GM21737 (cell line): ENCODE results near the gene HDGFL1.

Experiments
- ATAC-seq: cut with Tn5 transposase; IDR thresholded peaks from one replicate; pipeline ENCODE4 v1.9.1; 2021; ENCODE audit warnings: mild to moderate bottlenecking, moderate library complexity; ENCODE audit not compliant: unreplicated experiment

The HDGFL1 gene

GRCh38 chr6:22569281-22570184 lies at the start of gene HDGFL1:
Gene HDGFL1 (plus strand): TSS chr6:22569566. CDS start chr6:22569576, 10 bp downstream.
- no peak for ATAC-seq

- ATAC-seq = no peak
Measured at GRCh38 chr6:22521035-22521434, 48.3 kb upstream of the HDGFL1 start.

GRCh38 chr6:22526736-22527135 lies 42.6 kb upstream of the HDGFL1 start:
- no peak for ATAC-seq

- no peak for ATAC-seq
Measured at GRCh38 chr6:22529866-22530265, 39.5 kb upstream of the HDGFL1 start.

GRCh38 chr6:22530506-22530905 lies 38.9 kb upstream of the HDGFL1 start:
- no peak for ATAC-seq

GRCh38 chr6:22536122-22536521 lies 33.2 kb upstream of the HDGFL1 start:
- no peak for ATAC-seq

- ATAC-seq = no peak
Measured at GRCh38 chr6:22544476-22544875, 24.9 kb upstream of the HDGFL1 start.

GRCh38 chr6:22545051-22545450 lies 24.3 kb upstream of the HDGFL1 start:
- ATAC-seq = no peak

GRCh38 chr6:22546236-22546635 lies 23.1 kb upstream of the HDGFL1 start:
- no peak for ATAC-seq

GRCh38 chr6:22550971-22551670 lies 18.2 kb upstream of the HDGFL1 start:
- ATAC-seq = no peak

- no peak for ATAC-seq
Measured at GRCh38 chr6:22556266-22556665, 13.1 kb upstream of the HDGFL1 start.

GRCh38 chr6:22557007-22557406 lies 12.4 kb upstream of the HDGFL1 start:
- no peak for ATAC-seq

GRCh38 chr6:22558288-22558882 lies 11.0 kb upstream of the HDGFL1 start:
- no peak for ATAC-seq

- no peak for ATAC-seq
Measured at GRCh38 chr6:22568854-22569253, 512 bp upstream of the HDGFL1 start.

- ATAC-seq = no peak
Measured at GRCh38 chr6:22570185-22570551, 802 bp downstream of the HDGFL1 start.

- ATAC-seq = no peak
Measured at GRCh38 chr6:22575190-22575589, 5.8 kb downstream of the HDGFL1 start.

GRCh38 chr6:22579439-22579838 lies 10.1 kb downstream of the HDGFL1 start:
- no peak for ATAC-seq

GRCh38 chr6:22580337-22580736 lies 11.0 kb downstream of the HDGFL1 start:
- ATAC-seq = no peak

GRCh38 chr6:22582417-22583205 lies 13.2 kb downstream of the HDGFL1 start:
- ATAC-seq = no peak

GRCh38 chr6:22583230-22583629 lies 13.9 kb downstream of the HDGFL1 start:
- ATAC-seq = no peak

GRCh38 chr6:22583927-22584326 lies 14.6 kb downstream of the HDGFL1 start:
- no peak for ATAC-seq
